WI38 (cell line): ENCODE results near the gene HSD17B1.

Experiments
- H3K4me3 ChIP-seq: 2 replicates; pipeline ENCODE4 v1.5.1; 2011; ENCODE audit warnings: low read depth, mild to moderate bottlenecking, control low read depth, low read length
- CTCF ChIP-seq: IDR thresholded peaks from 2 replicates; pipeline ENCODE4 v1.5.1; 2012; ENCODE audit warnings: low read depth, mild to moderate bottlenecking, control low read depth, low read length

The HSD17B1 gene

GRCh38 chr17:42552736-42553135, at the start of gene HSD17B1:
Gene HSD17B1, plus strand, starts transcription at chr17:42552923. Its CDS starts 11 bp downstream, at chr17:42552934.
- peak within 1 kb of the TSS; percentile 81 for H3K4me3 ChIP-seq

GRCh38 chr17:42502926-42503325, 49.8 kb upstream of the HSD17B1 start:
- H3K4me3 ChIP-seq, result no peak overlapping the region
- no peak for TF ChIP-seq CTCF

- no peak for TF ChIP-seq CTCF
- no peak overlapping the region for H3K4me3 ChIP-seq
These were observed 45.1 kb upstream of the HSD17B1 start for GRCh38 chr17:42507671-42508070.

GRCh38 chr17:42508426-42509165, 44.1 kb upstream of the HSD17B1 start:
- no peak for TF ChIP-seq CTCF
- no peak overlapping the region for H3K4me3 ChIP-seq

GRCh38 chr17:42509409-42509808, 43.3 kb upstream of the HSD17B1 start:
- no peak overlapping the region for H3K4me3 ChIP-seq
- no peak for TF ChIP-seq CTCF

GRCh38 chr17:42509841-42510240, 42.9 kb upstream of the HSD17B1 start:
- TF ChIP-seq CTCF, result no peak
- no peak overlapping the region for H3K4me3 ChIP-seq

- TF ChIP-seq CTCF, result no peak
These were observed 40.5 kb upstream of the HSD17B1 start for GRCh38 chr17:42512246-42512645.

More at GRCh38 chr17:42512246-42512645, 40.5 kb upstream of the HSD17B1 start:
- no peak overlapping the region for H3K4me3 ChIP-seq
